ENCODE data around the gene AOC2. TPM values are rescaled to one million over a fixed set of nuclear protein-coding genes. Genes with fewer than 3 reads are reported as not detected.

Gene AOC2
- polyA plus RNA-seq, 1 donor (not counting 4 experiments of a cell fraction or from before 2014, with no cell fraction given) = 0.94 TPM

GRCh38 chr17:42804918-42805367 lies 39.4 kb upstream of the AOC2 start:
- Histone ChIP-seq H3K36me3 (ENCODE audit: control insufficient read depth in 2 of 2, extremely low read depth in 1 of 2, insufficient read depth in 2 of 2, low read length in 2 of 2) (no peaks in the 10 kb centered on the region), H3K27ac (ENCODE audit: control insufficient read depth, insufficient read depth, low read length) (no peak overlapping the region), H3K9me3 (ENCODE audit: control insufficient read depth, low read depth, low read length) (no peaks in the 10 kb centered on the region), H3K27me3 (ENCODE audit: control insufficient read depth, extremely low read depth, insufficient read depth, low read length) (no peaks in the 10 kb centered on the region), H3K4me1 (ENCODE audit: control insufficient read depth, extremely low read depth, insufficient read depth, low read length) (no peaks in the 10 kb centered on the region), H3K79me2 (ENCODE audit: control insufficient read depth, insufficient read depth, low read length) (no peaks in the 10 kb centered on the region), H3K4me2 (ENCODE audit: control insufficient read depth, extremely low read depth, insufficient read depth, low read depth, low read length) (no peak overlapping the region), H3K9ac (ENCODE audit: control insufficient read depth, extremely low read depth, insufficient read depth, low read length) (no peak overlapping the region), H3K9me1 (ENCODE audit: control insufficient read depth, extremely low read depth, insufficient read depth, low read length) (no peaks in the 10 kb centered on the region), H3K4me3 (ENCODE audit: control insufficient read depth in 2 of 3, extremely low read depth in 1 of 3, insufficient read depth in 2 of 3, low read depth in 1 of 3, low read length in 3 of 3) (no peak overlapping the region), H2AFZ (ENCODE audit: control insufficient read depth, low read length) (no peak overlapping the region), H4K20me1 (ENCODE audit: control insufficient read depth, extremely low read depth, insufficient read depth, low read length) (no peaks in the 10 kb centered on the region)
- no peak for DNase-seq (ENCODE audit: low read depth, low spot score)
- TF ChIP-seq CTCF (optimal IDR thresholded peaks at IDR 0.05 in 1 of 3, IDR thresholded peaks at IDR 0.05 in 1 of 3, conservative IDR thresholded peaks at IDR 0.05 in 1 of 3; ENCODE audit: extremely low read depth in 1 of 3, insufficient read depth in 2 of 3, low read length in 3 of 3) = no peak
- TF ChIP-seq EZH2 (IDR thresholded peaks at IDR 0.05; ENCODE audit: low read length) = no peak
- dilution Hi-C loops (cut with MboI; ENCODE audit: extremely low pct_ligation_motif_present, low sequenced_read_pairs) = no loop called here
- FAIRE-seq = no peak

- H3K79me2 ChIP-seq (ENCODE audit: control insufficient read depth, insufficient read depth, low read length) = no peaks in the 10 kb centered on the region
- dilution Hi-C loops (cut with MboI; ENCODE audit: extremely low pct_ligation_motif_present, low sequenced_read_pairs) = no loop called here
- no peak overlapping the region for H3K27ac ChIP-seq (ENCODE audit: control insufficient read depth, insufficient read depth, low read length)
- H3K9me3 ChIP-seq (ENCODE audit: control insufficient read depth, low read depth, low read length) = no peaks in the 10 kb centered on the region
- FAIRE-seq = no peak
- no peak overlapping the region for H2AFZ ChIP-seq (ENCODE audit: control insufficient read depth, low read length)
- TF ChIP-seq CTCF (optimal IDR thresholded peaks at IDR 0.05 in 1 of 3, IDR thresholded peaks at IDR 0.05 in 1 of 3, conservative IDR thresholded peaks at IDR 0.05 in 1 of 3; ENCODE audit: extremely low read depth in 1 of 3, insufficient read depth in 2 of 3, low read length in 3 of 3) = no peak
- no peak for TF ChIP-seq EZH2 (IDR thresholded peaks at IDR 0.05; ENCODE audit: low read length)
- no peaks in the 10 kb centered on the region for H4K20me1 ChIP-seq (ENCODE audit: control insufficient read depth, extremely low read depth, insufficient read depth, low read length)
- H3K27me3 ChIP-seq (ENCODE audit: control insufficient read depth, extremely low read depth, insufficient read depth, low read length) = no peaks in the 10 kb centered on the region
- H3K9me1 ChIP-seq (ENCODE audit: control insufficient read depth, extremely low read depth, insufficient read depth, low read length) = peaks cover 2% of the 10 kb centered on the region
- no peaks in the 10 kb centered on the region for H3K4me1 ChIP-seq (ENCODE audit: control insufficient read depth, extremely low read depth, insufficient read depth, low read length)
- no peak overlapping the region for H3K9ac ChIP-seq (ENCODE audit: control insufficient read depth, extremely low read depth, insufficient read depth, low read length)
- peaks cover 6 to 8% of the 10 kb centered on the region in 2 experiments for H3K36me3 ChIP-seq (ENCODE audit: control insufficient read depth in 2 of 2, extremely low read depth in 1 of 2, insufficient read depth in 2 of 2, low read length in 2 of 2)
- DNase-seq (ENCODE audit: low read depth, low spot score) = no peak
- no peak overlapping the region for H3K4me3 ChIP-seq (ENCODE audit: control insufficient read depth in 2 of 3, extremely low read depth in 1 of 3, insufficient read depth in 2 of 3, low read depth in 1 of 3, low read length in 3 of 3)
- no peak overlapping the region for H3K4me2 ChIP-seq (ENCODE audit: control insufficient read depth, extremely low read depth, insufficient read depth, low read depth, low read length)
These were observed 38.1 kb upstream of the AOC2 start for GRCh38 chr17:42806249-42806648.
